OCI-LY1 (cell line): ENCODE results near the gene IRF8.

Source experiments
- H2AFZ ChIP-seq: fragments of 200-600 bp; sonication (generic), shearing (Covaris generic); 2 replicates; pipeline ENCODE4 v1.6.0; 2014; ENCODE audit warnings: antibody characterized with exemption, mild to moderate bottlenecking, low read length
- H3F3A ChIP-seq: fragments of 200-600 bp; sonication (generic), shearing (Covaris generic); 2 replicates; pipeline ENCODE4 v1.6.0; 2014; ENCODE audit warnings: mild to moderate bottlenecking, antibody characterized with exemption, low read length, moderate library complexity; ENCODE audit not compliant: insufficient read depth
- H3K27ac ChIP-seq: fragments of 200-600 bp; sonication (generic); 2 replicates; pipeline ENCODE4 v1.5.1; 2014; ENCODE audit warnings: low read length, mixed run types, mild to moderate bottlenecking, low read depth; ENCODE audit not compliant: poor library complexity, severe bottlenecking
- H3K27me3 ChIP-seq: fragments of 200-600 bp; sonication (generic); 2 replicates; pipeline ENCODE4 v1.6.0; 2014; ENCODE audit warnings: antibody characterized with exemption, mild to moderate bottlenecking, low read length, moderate library complexity; ENCODE audit not compliant: insufficient read depth
- H3K36me3 ChIP-seq: fragments of 200-600 bp; sonication (generic); 2 replicates; pipeline ENCODE4 v1.6.1; 2014; ENCODE audit warnings: mild to moderate bottlenecking, antibody characterized with exemption, low read length, moderate library complexity, mixed read lengths; ENCODE audit not compliant: insufficient read depth
- H3K4me1 ChIP-seq: fragments of 200-600 bp; sonication (generic); 2 replicates; pipeline ENCODE4 v1.5.1; 2014; ENCODE audit warnings: mild to moderate bottlenecking, low read length, moderate library complexity; ENCODE audit not compliant: insufficient read depth, severe bottlenecking
- H3K4me2 ChIP-seq: fragments of 200-600 bp; sonication (generic), shearing (Covaris generic); 2 replicates; pipeline ENCODE4 v1.6.1; 2014; ENCODE audit warnings: low read length
- H3K4me3 ChIP-seq: fragments of 200-600 bp; sonication (generic); 2 replicates; pipeline ENCODE4 v1.5.1; 2014; ENCODE audit warnings: low read length, low read depth, mild to moderate bottlenecking, mixed read lengths; ENCODE audit not compliant: poor library complexity, severe bottlenecking
- H3K79me2 ChIP-seq: fragments of 200-600 bp; shearing (Covaris generic); 2 replicates; pipeline ENCODE4 v1.6.1; 2016; ENCODE audit warnings: mixed run types, low read length, mixed read lengths; ENCODE audit not compliant: insufficient read depth
- H3K9ac ChIP-seq: fragments of 200-600 bp; sonication (generic), shearing (Covaris generic); 2 replicates; pipeline ENCODE4 v1.6.1; 2014; ENCODE audit warnings: mild to moderate bottlenecking, low read length, mixed read lengths
- H3K9me2 ChIP-seq: fragments of 200-600 bp; sonication (generic), shearing (Covaris generic); 2 replicates; pipeline ENCODE4 v1.6.1; 2014; ENCODE audit warnings: low read depth, mild to moderate bottlenecking, low read length, mixed read lengths
- H3K9me3 ChIP-seq: fragments of 200-600 bp; shearing (Covaris generic); 2 replicates; pipeline ENCODE4 v1.6.1; 2014; ENCODE audit warnings: low read length, mixed read lengths
- H4K20me1 ChIP-seq: fragments of 200-600 bp; sonication (generic), shearing (Covaris generic); 2 replicates; pipeline ENCODE4 v1.6.0; 2016; ENCODE audit warnings: mild to moderate bottlenecking, low read length; ENCODE audit not compliant: insufficient read depth
- CTCF ChIP-seq: fragments of 200-600 bp; sonication (generic), shearing (Covaris generic); IDR thresholded peaks from 2 replicates; pipeline ENCODE4 v1.5.1; 2017; ENCODE audit warnings: mild to moderate bottlenecking, antibody characterized with exemption, low read length, moderate library complexity, mixed read lengths
- EZH2 ChIP-seq: fragments of 200-600 bp; sonication (generic), shearing (Covaris generic); IDR thresholded peaks from 2 replicates; pipeline ENCODE4 v1.8.0; 2017; ENCODE audit warnings: borderline replicate concordance, mixed run types, mild to moderate bottlenecking, antibody characterized with exemption, low read length, moderate library complexity, mixed read lengths

IRF8 gene

GRCh38 chr16:85861095-85861825, 37.7 kb upstream of the IRF8 start:
- Histone ChIP-seq H3K9ac (no peak overlapping the region), H3K27me3 (no peaks in the 10 kb centered on the region; the same call in 1 of the 2 replicates), H3K27ac (no peak overlapping the region), H3F3A (no peaks in the 10 kb centered on the region), H3K79me2 (no peaks in the 10 kb centered on the region), H2AFZ (no peak overlapping the region), H3K9me3 (no peaks in the 10 kb centered on the region), H3K4me1 (peaks cover 3% of the 10 kb centered on the region), H3K9me2 (no peaks in the 10 kb centered on the region), H3K4me2 (no peak overlapping the region), H3K4me3 (no peak overlapping the region), H4K20me1 (no peaks in the 10 kb centered on the region), H3K36me3 (no peaks in the 10 kb centered on the region; the same call in 1 of the 2 replicates)
- TF ChIP-seq EZH2: no peak
- no peak for TF ChIP-seq CTCF

GRCh38 chr16:85862476-85863383, 36.2 kb upstream of the IRF8 start:
- H3K4me2 ChIP-seq: no peak overlapping the region
- no peak for TF ChIP-seq CTCF
- TF ChIP-seq EZH2: no peak
- H3K9me3 ChIP-seq: no peaks in the 10 kb centered on the region
- no peaks in the 10 kb centered on the region; the same call in 1 of the 2 replicates for H3K27me3 ChIP-seq
- no peaks in the 10 kb centered on the region for H3K79me2 ChIP-seq
- no peaks in the 10 kb centered on the region for H3K9me2 ChIP-seq
- H3F3A ChIP-seq: no peaks in the 10 kb centered on the region
- no peak overlapping the region for H2AFZ ChIP-seq
- no peak overlapping the region for H3K27ac ChIP-seq
- no peak overlapping the region for H3K9ac ChIP-seq
- H3K4me1 ChIP-seq: no peaks in the 10 kb centered on the region
- no peak overlapping the region for H3K4me3 ChIP-seq
- H3K36me3 ChIP-seq: no peaks in the 10 kb centered on the region; the same call in 1 of the 2 replicates
- H4K20me1 ChIP-seq: no peaks in the 10 kb centered on the region

DNA sequence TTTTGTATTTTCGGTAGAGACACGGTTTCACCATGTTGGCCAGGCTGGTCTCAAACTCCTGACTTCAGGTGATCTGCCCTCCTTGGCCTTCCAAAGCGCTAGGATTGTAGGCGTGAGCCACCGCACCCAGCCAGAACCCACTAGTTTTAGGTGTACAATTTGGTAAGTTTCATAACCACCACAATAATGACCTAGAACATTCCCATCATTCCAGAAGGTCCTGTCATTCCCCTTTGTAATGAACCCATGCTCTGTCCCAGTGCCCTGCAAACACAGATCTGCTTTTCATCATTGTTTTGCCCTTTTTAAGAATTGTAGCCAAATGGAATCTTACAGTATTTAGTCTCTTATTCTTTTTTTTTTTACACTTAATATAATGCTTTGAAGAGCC, 35.6 kb upstream of the IRF8 start:
- Histone ChIP-seq H3K9ac (no peak overlapping the region), H3F3A (no peaks in the 10 kb centered on the region), H4K20me1 (no peaks in the 10 kb centered on the region), H3K27ac (no peak overlapping the region), H3K4me1 (no peaks in the 10 kb centered on the region), H3K9me3 (no peaks in the 10 kb centered on the region), H3K27me3 (no peaks in the 10 kb centered on the region; the same call in 1 of the 2 replicates), H3K4me2 (no peak overlapping the region), H2AFZ (no peak overlapping the region), H3K79me2 (no peaks in the 10 kb centered on the region), H3K36me3 (no peaks in the 10 kb centered on the region; the same call in 1 of the 2 replicates), H3K4me3 (no peak overlapping the region), H3K9me2 (no peaks in the 10 kb centered on the region)
- no peak for TF ChIP-seq EZH2
- TF ChIP-seq CTCF: no peak
